Right atrium auricular region (tissue), 2 donors: ENCODE data around the gene WNK2. TPM values are rescaled to one million over a fixed set of nuclear protein-coding genes. Genes with fewer than 3 reads are reported as not detected.

Source experiments
- DNase-seq: peaks from one replicate; pipeline ENCODE4 v3.0.0-alpha.2; 2019; ENCODE audit warnings: low spot score
- H3K27ac ChIP-seq, 2 donors: fragments of 200-600 bp; sonication (generic); 1 replicate in 1 of 2; 2 replicates in 1 of 2; pipeline ENCODE4 v1.5.1; 2016 to 2019
- H3K27me3 ChIP-seq, 2 donors: fragments of 200-600 bp; sonication (generic); one replicate each; pipeline versions ENCODE4 v1.5.1 to v1.6.0; 2017 to 2019
- H3K36me3 ChIP-seq: fragments of 200-600 bp; sonication (generic); one replicate; pipeline ENCODE4 v1.5.1; 2016
- H3K4me1 ChIP-seq, 2 donors: fragments of 200-600 bp; sonication (generic); one replicate each; pipeline versions ENCODE4 v1.5.1 to v1.6.0; 2017 to 2019
- H3K4me3 ChIP-seq, 2 donors: fragments of 200-600 bp; sonication (generic); 1 replicate in 1 of 2; 2 replicates in 1 of 2; pipeline ENCODE4 v1.5.1; 2017 to 2019; ENCODE audit warnings: mild to moderate bottlenecking in 1 of 2, moderate library complexity in 1 of 2
- H3K9me3 ChIP-seq, 2 donors: fragments of 200-600 bp; sonication (generic); one replicate each; pipeline ENCODE4 v1.5.1; 2019
- CTCF ChIP-seq, 2 donors: fragments of 200-600 bp; sonication (generic); IDR thresholded peaks; one replicate each; pipeline ENCODE4 v1.5.1; 2019; ENCODE audit warnings: antibody characterized with exemption in 2 of 2
- total RNA-seq, 2 donors: library from RNA; depleted of rRNA; stranded (reverse); fragments of >200 nt; gene quantifications; one replicate each; pipeline ENCODE4 v1.1.0, GENCODE V29; 2016

The WNK2 gene
- total RNA-seq, 2 donors from 2014 or later, result 61.4 to 132 TPM

GRCh38 chr9:93149361-93149760, 34.6 kb upstream of the WNK2 start:
- no peak overlapping the region for H3K4me3 ChIP-seq
- no peak for DNase-seq
- no peaks in the 10 kb centered on the region for H3K36me3 ChIP-seq
- TF ChIP-seq CTCF (IDR thresholded peaks at IDR 0.05), result no peak
- H3K4me1 ChIP-seq, result peaks cover 0 to 3% of the 10 kb centered on the region in 2 donors
- no peak overlapping the region for H3K27ac ChIP-seq
- no peaks in the 10 kb centered on the region for H3K27me3 ChIP-seq
- H3K9me3 ChIP-seq, result no peaks in the 10 kb centered on the region

GRCh38 chr9:93151097-93151784, 32.7 kb upstream of the WNK2 start:
- TF ChIP-seq CTCF (IDR thresholded peaks at IDR 0.05), result no peak
- Histone ChIP-seq H3K27ac (no peak overlapping the region), H3K4me1 (no peaks in the 10 kb centered on the region), H3K4me3 (no peak overlapping the region), H3K27me3 (no peaks in the 10 kb centered on the region), H3K9me3 (no peaks in the 10 kb centered on the region), H3K36me3 (no peaks in the 10 kb centered on the region)
- no peak for DNase-seq

- Histone ChIP-seq H3K36me3 (no peaks in the 10 kb centered on the region), H3K9me3 (no peaks in the 10 kb centered on the region), H3K27ac (no peak overlapping the region), H3K4me3 (no peak overlapping the region), H3K4me1 (no peaks in the 10 kb centered on the region), H3K27me3 (no peaks in the 10 kb centered on the region)
- DNase-seq, result no peak
- peak in 1 of 2 donors; percentile 58 for TF ChIP-seq CTCF (IDR thresholded peaks at IDR 0.05)
Observed at GRCh38 chr9:93154293-93154903, 29.5 kb upstream of the WNK2 start.

- no peak for TF ChIP-seq CTCF (IDR thresholded peaks at IDR 0.05)
- Histone ChIP-seq H3K9me3 (no peaks in the 10 kb centered on the region), H3K4me1 (peaks cover 0 to 13% of the 10 kb centered on the region in 2 donors), H3K27me3 (no peaks in the 10 kb centered on the region), H3K4me3 (no peak overlapping the region), H3K27ac (no peak overlapping the region), H3K36me3 (no peaks in the 10 kb centered on the region)
- DNase-seq, result no peak
Observed at GRCh38 chr9:93155716-93156474, 28.0 kb upstream of the WNK2 start.

GRCh38 chr9:93156475-93157008, 27.4 kb upstream of the WNK2 start:
- no peaks in the 10 kb centered on the region for H3K27me3 ChIP-seq

More at GRCh38 chr9:93156475-93157008, 27.4 kb upstream of the WNK2 start:
- no peak for TF ChIP-seq CTCF (IDR thresholded peaks at IDR 0.05)
- H3K27ac ChIP-seq, result no peak overlapping the region
- H3K4me1 ChIP-seq, result peaks cover 0 to 20% of the 10 kb centered on the region in 2 donors
- H3K4me3 ChIP-seq, result no peak overlapping the region
- no peak for DNase-seq
- no peaks in the 10 kb centered on the region for H3K9me3 ChIP-seq
- H3K36me3 ChIP-seq, result no peaks in the 10 kb centered on the region
